CD4-positive, CD25-positive, alpha-beta regulatory T cell (primary cell): Measurements from ENCODE around the gene CCZ1. TPM values are rescaled to one million over a fixed set of nuclear protein-coding genes. Genes with fewer than 3 reads are reported as not detected.
"Not testable (repeated sequence)": the region's sequence is repeated elsewhere in the genome, so short reads cannot be mapped to it uniquely, and the experiment has no call there.

ENCODE experiments used
- ATAC-seq, 2 donors: fragments of 150-1000 bp; cut with Tn5 transposase; one replicate each; pipeline ENCODE4 v1.10.0; 2021; ENCODE audit warnings: low read depth in 2 of 2, moderate number of reproducible peaks in 2 of 2, moderate library complexity in 1 of 2
- DNase-seq, 3 donors: peaks; one replicate each; pipeline versions ENCODE4 v3.0.0 to v3.0.0-alpha.2; 2012 to 2022; ENCODE audit warnings: mixed read lengths in 1 of 3
- H3K27ac ChIP-seq: one replicate; pipeline ENCODE4 v1.7.0; 2013; ENCODE audit warnings: mild to moderate bottlenecking, low read length; ENCODE audit not compliant: insufficient read depth, poor library complexity, severe bottlenecking
- H3K27me3 ChIP-seq: one replicate; pipeline ENCODE4 v1.7.0; 2013; ENCODE audit warnings: low read length; ENCODE audit not compliant: control insufficient read depth, insufficient read depth
- H3K36me3 ChIP-seq: one replicate; pipeline ENCODE4 v1.7.0; 2013; ENCODE audit warnings: mild to moderate bottlenecking, low read length, moderate library complexity; ENCODE audit not compliant: control insufficient read depth, insufficient read depth
- H3K4me1 ChIP-seq: 2 replicates; pipeline ENCODE4 v1.7.0; 2013; ENCODE audit warnings: mild to moderate bottlenecking, low read length; ENCODE audit not compliant: insufficient read depth, control insufficient read depth, poor library complexity, severe bottlenecking
- H3K4me3 ChIP-seq: one replicate; pipeline ENCODE4 v1.7.0; 2013; ENCODE audit warnings: low read depth, mild to moderate bottlenecking, low read length, moderate library complexity
- H3K9me3 ChIP-seq, 2 experiments: 1 replicate in 1 of 2; 2 replicates in 1 of 2; pipeline ENCODE4 v1.7.0; 2013; ENCODE audit warnings: low read length in 2 of 2, mild to moderate bottlenecking in 1 of 2, moderate library complexity in 1 of 2; ENCODE audit not compliant: control insufficient read depth in 2 of 2
- H3K27ac Mint-ChIP-seq, 3 donors: one replicate each; pipeline ENCODE4 v1.8.0; 2020 to 2022; ENCODE audit warnings: mild to moderate bottlenecking in 3 of 3, mixed read lengths in 3 of 3, moderate library complexity in 2 of 3
- H3K27me3 Mint-ChIP-seq: one replicate; pipeline ENCODE4 v1.8.0; 2022; ENCODE audit warnings: mild to moderate bottlenecking, mixed read lengths
- H3K36me3 Mint-ChIP-seq: one replicate; pipeline ENCODE4 v1.8.0; 2020; ENCODE audit warnings: mixed read lengths
- H3K4me1 Mint-ChIP-seq, 4 donors: one replicate each; pipeline ENCODE4 v1.8.0; 2020 to 2022; ENCODE audit warnings: mixed read lengths in 4 of 4, mild to moderate bottlenecking in 1 of 4
- H3K4me3 Mint-ChIP-seq, 4 donors: one replicate each; pipeline ENCODE4 v1.8.0; 2020 to 2022; ENCODE audit warnings: mild to moderate bottlenecking in 4 of 4, mixed read lengths in 4 of 4, moderate library complexity in 3 of 4
- H3K9me3 Mint-ChIP-seq, 7 donors: one replicate each; pipeline ENCODE4 v1.8.0; 2020 to 2022; ENCODE audit warnings: mixed read lengths in 7 of 7, mild to moderate bottlenecking in 3 of 7, moderate library complexity in 2 of 7
- polyA plus RNA-seq, 4 donors: library from polyadenylated mRNA; unstranded; fragments of 300-500 nt; fragmentation: Illumina TruSeq; gene quantifications; one replicate each; pipeline ENCODE4 v1.2.3, GENCODE V29; 2021
- total RNA-seq: library from RNA; stranded (reverse); gene quantifications from one replicate; pipeline ENCODE4 v1.2.3, GENCODE V29; 2022

The CCZ1 gene
- total and polyA plus RNA-seq, 5 donors from 2014 or later: 44.8 to 105 (median 84.3) TPM

- not testable (repeated sequence) for H3K9me3 ChIP-seq, H3K4me1 Mint-ChIP-seq, H3K27ac Mint-ChIP-seq, H3K4me1 ChIP-seq, H3K27ac ChIP-seq, H3K4me3 ChIP-seq, ATAC-seq, H3K27me3 Mint-ChIP-seq, H3K27me3 ChIP-seq, H3K4me3 Mint-ChIP-seq, H3K36me3 Mint-ChIP-seq, H3K36me3 ChIP-seq, DNase-seq, H3K9me3 Mint-ChIP-seq
Observed at GRCh38 chr7:5916529-5916928, 18.0 kb downstream of the CCZ1 start.

- not testable (repeated sequence) for H3K9me3 ChIP-seq, H3K27ac Mint-ChIP-seq, H3K27ac ChIP-seq, H3K27me3 ChIP-seq, H3K4me1 Mint-ChIP-seq, H3K36me3 ChIP-seq, H3K36me3 Mint-ChIP-seq, H3K4me3 ChIP-seq, H3K27me3 Mint-ChIP-seq, H3K9me3 Mint-ChIP-seq, H3K4me3 Mint-ChIP-seq, ATAC-seq, H3K4me1 ChIP-seq, DNase-seq
Observed at GRCh38 chr7:5924180-5924579, 25.6 kb downstream of the CCZ1 start.

- H3K4me1 Mint-ChIP-seq, H3K4me3 Mint-ChIP-seq, H3K9me3 Mint-ChIP-seq: not testable (repeated sequence)
Observed at GRCh38 chr7:5924630-5925029, 26.1 kb downstream of the CCZ1 start.

GRCh38 chr7:5926263-5926870 lies 27.8 kb downstream of the CCZ1 start:
- H3K27me3 ChIP-seq, ATAC-seq, H3K36me3 ChIP-seq, H3K9me3 Mint-ChIP-seq, H3K4me3 Mint-ChIP-seq, H3K4me3 ChIP-seq, H3K27me3 Mint-ChIP-seq, H3K9me3 ChIP-seq, H3K4me1 ChIP-seq, DNase-seq, H3K27ac ChIP-seq, H3K27ac Mint-ChIP-seq, H3K36me3 Mint-ChIP-seq, H3K4me1 Mint-ChIP-seq: not testable (repeated sequence)

More at GRCh38 chr7:5924630-5925029, 26.1 kb downstream of the CCZ1 start:
- H3K36me3 ChIP-seq, H3K27me3 Mint-ChIP-seq, H3K4me3 ChIP-seq, H3K4me1 ChIP-seq, H3K27ac Mint-ChIP-seq, ATAC-seq, DNase-seq, H3K36me3 Mint-ChIP-seq, H3K9me3 ChIP-seq, H3K27me3 ChIP-seq, H3K27ac ChIP-seq: not testable (repeated sequence)

- not testable (repeated sequence) for DNase-seq, H3K4me3 ChIP-seq, ATAC-seq, H3K27me3 Mint-ChIP-seq, H3K4me3 Mint-ChIP-seq, H3K9me3 Mint-ChIP-seq, H3K27ac Mint-ChIP-seq, H3K27me3 ChIP-seq, H3K36me3 Mint-ChIP-seq, H3K27ac ChIP-seq, H3K9me3 ChIP-seq, H3K4me1 Mint-ChIP-seq, H3K36me3 ChIP-seq, H3K4me1 ChIP-seq
Observed at GRCh38 chr7:5930290-5930689, 31.8 kb downstream of the CCZ1 start.

- not testable (repeated sequence) for DNase-seq, H3K9me3 ChIP-seq, H3K36me3 ChIP-seq, H3K4me1 ChIP-seq, H3K4me1 Mint-ChIP-seq, H3K4me3 Mint-ChIP-seq, H3K36me3 Mint-ChIP-seq, H3K27ac ChIP-seq, H3K27me3 Mint-ChIP-seq, H3K9me3 Mint-ChIP-seq, H3K4me3 ChIP-seq, ATAC-seq, H3K27me3 ChIP-seq
- H3K27ac Mint-ChIP-seq: peak overlapping the region in 1 of 3 donors; percentile 51
Observed at GRCh38 chr7:5931250-5931649, 32.7 kb downstream of the CCZ1 start.

GRCh38 chr7:5931905-5932644 lies 33.5 kb downstream of the CCZ1 start:
- H3K9me3 ChIP-seq, H3K27me3 Mint-ChIP-seq, DNase-seq, H3K4me1 Mint-ChIP-seq, ATAC-seq, H3K27ac ChIP-seq, H3K27me3 ChIP-seq, H3K36me3 ChIP-seq, H3K27ac Mint-ChIP-seq, H3K9me3 Mint-ChIP-seq, H3K4me3 ChIP-seq, H3K4me3 Mint-ChIP-seq, H3K36me3 Mint-ChIP-seq, H3K4me1 ChIP-seq: not testable (repeated sequence)

GRCh38 chr7:5934945-5935450 lies 36.5 kb downstream of the CCZ1 start:
- not testable (repeated sequence) for H3K4me3 ChIP-seq, H3K27me3 Mint-ChIP-seq, H3K27ac ChIP-seq, H3K4me1 Mint-ChIP-seq, H3K27me3 ChIP-seq, H3K4me3 Mint-ChIP-seq, H3K36me3 ChIP-seq, H3K9me3 Mint-ChIP-seq, H3K9me3 ChIP-seq, H3K36me3 Mint-ChIP-seq, H3K27ac Mint-ChIP-seq, DNase-seq, H3K4me1 ChIP-seq, ATAC-seq
